HEK293T (cell line): ENCODE data around the gene ACKR2.

Experiments
- ARNT ChIP-seq: fragments of 450-650 bp; IDR thresholded peaks from 2 replicates; pipeline ENCODE4 v1.6.1; 2017; ENCODE audit warnings: mild to moderate bottlenecking
- BHLHE40 ChIP-seq: fragments of 450-650 bp; IDR thresholded peaks from 2 replicates; pipeline ENCODE4 v1.6.1; 2016; ENCODE audit warnings: mild to moderate bottlenecking, moderate library complexity, borderline replicate concordance
- ELF4 ChIP-seq: fragments of 450-650 bp; IDR thresholded peaks from 2 replicates; pipeline ENCODE4 v1.6.1; 2017; ENCODE audit warnings: antibody characterized with exemption
- FOXA1 ChIP-seq: fragments of 450-650 bp; IDR thresholded peaks from 2 replicates; pipeline ENCODE4 v1.6.1; 2016; ENCODE audit warnings: mild to moderate bottlenecking
- FOXK2 ChIP-seq: fragments of 450-650 bp; IDR thresholded peaks from 2 replicates; pipeline ENCODE4 v1.6.1; 2016; ENCODE audit warnings: mild to moderate bottlenecking
- FOXM1 ChIP-seq: fragments of 450-650 bp; IDR thresholded peaks from 2 replicates; pipeline ENCODE4 v1.6.1; 2017; ENCODE audit warnings: mild to moderate bottlenecking, borderline replicate concordance
- HDGF ChIP-seq: fragments of 450-650 bp; IDR thresholded peaks from 2 replicates; pipeline ENCODE4 v1.6.1; 2017; ENCODE audit warnings: antibody characterized with exemption, borderline replicate concordance
- L3MBTL2 ChIP-seq: fragments of 450-650 bp; conservative IDR thresholded peaks from 2 replicates; pipeline ENCODE4 v1.6.1; 2016; ENCODE audit warnings: mild to moderate bottlenecking
- LEF1 ChIP-seq: fragments of 450-650 bp; IDR thresholded peaks from 2 replicates; pipeline ENCODE4 v1.6.1; 2017; ENCODE audit warnings: mild to moderate bottlenecking, borderline replicate concordance
- NFRKB ChIP-seq: fragments of 450-650 bp; IDR thresholded peaks from 2 replicates; pipeline ENCODE4 v1.6.1; 2016; ENCODE audit warnings: mild to moderate bottlenecking, moderate library complexity
- SP1 ChIP-seq: fragments of 450-650 bp; IDR thresholded peaks from 2 replicates; pipeline ENCODE4 v1.6.1; 2017
- TARDBP ChIP-seq: fragments of 450-650 bp; IDR thresholded peaks from 2 replicates; pipeline ENCODE4 v1.6.1; 2016
- TF ChIP-seq, protein P1 (sequence below): fragments of 450-650 bp; IDR thresholded peaks from 2 replicates; pipeline ENCODE4 v1.6.1; 2016

DNA sequence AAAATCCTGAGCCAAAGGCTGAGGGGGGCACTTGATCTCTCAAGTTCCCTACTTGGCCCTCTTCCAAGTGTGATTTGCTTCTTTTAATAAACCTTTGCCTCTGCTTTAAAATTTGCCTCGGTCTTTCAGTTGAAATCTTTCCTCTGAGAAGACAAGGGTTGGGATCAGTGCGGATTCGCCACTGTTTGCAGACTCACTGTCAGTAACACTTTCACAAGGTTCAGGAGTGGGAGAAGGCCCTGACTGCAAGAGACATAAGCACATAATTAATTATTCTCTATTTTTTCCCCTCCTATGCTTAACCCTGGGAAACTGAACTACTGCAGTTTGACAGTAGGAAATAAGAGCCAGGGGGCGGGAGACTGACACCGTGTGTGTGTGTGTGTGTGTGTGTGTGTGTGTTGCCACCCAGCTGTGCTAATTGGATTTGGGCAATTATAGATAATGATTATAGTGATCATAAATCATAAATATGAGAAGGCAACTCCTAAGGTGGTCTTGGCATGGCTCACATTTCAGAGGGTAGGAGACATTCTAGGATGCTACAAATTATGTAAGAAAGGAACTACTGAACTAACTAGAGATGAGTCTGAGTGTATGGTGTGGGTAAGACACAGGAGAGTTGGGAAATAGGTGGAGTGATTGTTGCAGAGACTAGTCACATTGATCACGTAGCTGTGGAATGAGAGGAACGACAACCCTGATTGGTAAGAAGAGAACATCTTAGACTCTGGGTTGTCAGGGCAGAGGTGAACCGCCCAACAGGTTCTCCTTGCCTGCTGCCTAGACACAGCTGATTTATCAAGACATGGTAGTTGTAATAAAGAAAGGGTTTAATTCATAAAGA, 91.2 kb downstream of the ACKR2 start:
- TF ChIP-seq TARDBP, result no peak
- no peak for TF ChIP-seq FOXA1
- TF ChIP-seq ARNT, result no peak
- no peak for TF ChIP-seq SP1
- TF ChIP-seq FOXM1, result no peak
- no peak for TF ChIP-seq HDGF
- no peak for TF ChIP-seq BHLHE40
- TF ChIP-seq FOXK2, result no peak
- no peak for TF ChIP-seq L3MBTL2
- TF ChIP-seq ELF4, result no peak
- TF ChIP-seq LEF1, result no peak
- TF ChIP-seq NFRKB, result no peak
- TF ChIP-seq, protein P1, sequence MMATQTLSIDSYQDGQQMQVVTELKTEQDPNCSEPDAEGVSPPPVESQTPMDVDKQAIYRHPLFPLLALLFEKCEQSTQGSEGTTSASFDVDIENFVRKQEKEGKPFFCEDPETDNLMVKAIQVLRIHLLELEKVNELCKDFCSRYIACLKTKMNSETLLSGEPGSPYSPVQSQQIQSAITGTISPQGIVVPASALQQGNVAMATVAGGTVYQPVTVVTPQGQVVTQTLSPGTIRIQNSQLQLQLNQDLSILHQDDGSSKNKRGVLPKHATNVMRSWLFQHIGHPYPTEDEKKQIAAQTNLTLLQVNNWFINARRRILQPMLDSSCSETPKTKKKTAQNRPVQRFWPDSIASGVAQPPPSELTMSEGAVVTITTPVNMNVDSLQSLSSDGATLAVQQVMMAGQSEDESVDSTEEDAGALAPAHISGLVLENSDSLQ, result peak; percentile 52
